LNCAP (cell line): ENCODE results near the gene UFL1.

Source experiments
- TF ChIP-seq, protein P1 (sequence below): fragments of 450-650 bp; IDR thresholded peaks from 2 replicates; pipeline ENCODE4 v1.5.1; 2017; ENCODE audit warnings: mild to moderate bottlenecking

Gene UFL1

DNA sequence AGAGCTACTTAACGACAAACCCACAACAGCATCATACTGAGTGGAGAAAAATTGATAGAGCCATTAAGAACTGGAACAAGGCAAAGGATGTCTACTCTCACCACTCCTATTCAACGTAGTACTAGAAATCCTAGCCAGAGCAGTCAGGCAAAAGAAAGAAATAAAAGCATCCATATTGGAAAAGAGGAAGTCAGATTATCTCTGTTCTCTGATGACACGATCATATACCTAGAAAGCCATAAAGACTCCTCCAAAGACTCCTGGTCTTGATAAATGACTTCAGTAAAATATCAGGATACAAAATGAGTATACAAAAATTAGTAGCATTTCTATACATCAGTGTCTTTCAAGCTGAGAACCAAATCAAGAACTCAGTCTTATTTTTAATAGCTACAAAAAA is 24.3 kb downstream of the UFL1 start:
- TF ChIP-seq, protein P1, sequence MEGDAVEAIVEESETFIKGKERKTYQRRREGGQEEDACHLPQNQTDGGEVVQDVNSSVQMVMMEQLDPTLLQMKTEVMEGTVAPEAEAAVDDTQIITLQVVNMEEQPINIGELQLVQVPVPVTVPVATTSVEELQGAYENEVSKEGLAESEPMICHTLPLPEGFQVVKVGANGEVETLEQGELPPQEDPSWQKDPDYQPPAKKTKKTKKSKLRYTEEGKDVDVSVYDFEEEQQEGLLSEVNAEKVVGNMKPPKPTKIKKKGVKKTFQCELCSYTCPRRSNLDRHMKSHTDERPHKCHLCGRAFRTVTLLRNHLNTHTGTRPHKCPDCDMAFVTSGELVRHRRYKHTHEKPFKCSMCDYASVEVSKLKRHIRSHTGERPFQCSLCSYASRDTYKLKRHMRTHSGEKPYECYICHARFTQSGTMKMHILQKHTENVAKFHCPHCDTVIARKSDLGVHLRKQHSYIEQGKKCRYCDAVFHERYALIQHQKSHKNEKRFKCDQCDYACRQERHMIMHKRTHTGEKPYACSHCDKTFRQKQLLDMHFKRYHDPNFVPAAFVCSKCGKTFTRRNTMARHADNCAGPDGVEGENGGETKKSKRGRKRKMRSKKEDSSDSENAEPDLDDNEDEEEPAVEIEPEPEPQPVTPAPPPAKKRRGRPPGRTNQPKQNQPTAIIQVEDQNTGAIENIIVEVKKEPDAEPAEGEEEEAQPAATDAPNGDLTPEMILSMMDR: no peak

DNA sequence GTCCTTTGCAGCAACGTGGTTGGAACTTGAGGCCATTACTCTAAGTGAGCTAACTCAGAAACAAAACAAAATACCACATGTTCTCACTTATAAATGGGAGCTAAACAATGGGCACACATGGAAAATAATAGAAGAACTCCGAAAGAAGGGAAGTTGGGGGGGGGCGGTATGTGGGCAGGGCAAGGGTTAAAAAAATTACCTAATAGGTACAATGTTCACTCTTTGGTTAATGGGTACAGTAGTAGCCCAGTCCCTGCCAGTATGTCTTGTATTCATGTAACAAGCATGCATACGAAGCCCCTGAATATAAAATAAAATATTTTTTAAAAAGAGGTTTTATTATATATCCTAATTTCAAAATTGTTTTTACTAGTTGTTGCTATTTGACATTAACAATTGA is 26.0 kb downstream of the UFL1 start:
- TF ChIP-seq, protein P1: no peak

DNA sequence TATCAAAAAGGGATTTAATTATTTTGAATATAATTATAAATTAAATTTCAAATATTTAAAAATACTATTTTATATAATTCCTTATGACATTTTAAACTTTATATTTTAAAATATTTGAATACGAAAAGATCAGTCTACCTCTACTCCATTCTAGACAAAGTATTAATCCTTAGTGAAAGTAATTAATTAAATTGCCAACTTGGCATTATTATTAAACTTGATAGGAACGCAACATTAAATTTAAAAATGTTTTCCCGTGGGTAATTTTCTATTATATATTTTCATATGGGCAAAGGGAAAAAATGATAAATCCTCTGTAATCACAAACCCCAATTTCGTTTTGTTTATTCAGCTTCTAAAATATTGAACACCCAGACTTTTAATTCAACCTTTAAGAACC is 33.0 kb downstream of the UFL1 start:
- TF ChIP-seq, protein P1: no peak

DNA sequence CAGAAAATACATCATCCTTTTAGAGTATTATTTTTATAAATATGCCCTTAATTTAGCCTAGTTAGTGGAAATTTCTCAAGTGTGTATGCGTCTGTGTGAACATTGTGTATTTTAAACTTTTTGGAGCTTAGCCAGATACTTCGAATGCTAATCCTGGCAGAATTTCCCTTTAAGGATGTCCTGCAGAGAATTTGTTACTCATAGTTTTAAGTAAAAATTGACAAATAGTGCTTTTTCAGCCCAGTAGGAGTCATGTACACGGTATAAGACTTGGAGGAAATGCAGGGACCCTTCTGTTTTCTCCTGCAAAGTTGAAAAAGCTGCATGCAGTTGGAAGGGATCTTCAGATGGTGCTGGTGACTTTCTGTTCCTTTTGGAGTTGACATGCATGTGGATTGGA is 41.3 kb downstream of the UFL1 start, which contains the start of gene FHL5:
Gene FHL5 (plus strand): TSS at position 243 of the 400 bp plus-strand sequence. CDS start 40,486 bp downstream, outside the sequence.
- TF ChIP-seq, protein P1: no peak

DNA sequence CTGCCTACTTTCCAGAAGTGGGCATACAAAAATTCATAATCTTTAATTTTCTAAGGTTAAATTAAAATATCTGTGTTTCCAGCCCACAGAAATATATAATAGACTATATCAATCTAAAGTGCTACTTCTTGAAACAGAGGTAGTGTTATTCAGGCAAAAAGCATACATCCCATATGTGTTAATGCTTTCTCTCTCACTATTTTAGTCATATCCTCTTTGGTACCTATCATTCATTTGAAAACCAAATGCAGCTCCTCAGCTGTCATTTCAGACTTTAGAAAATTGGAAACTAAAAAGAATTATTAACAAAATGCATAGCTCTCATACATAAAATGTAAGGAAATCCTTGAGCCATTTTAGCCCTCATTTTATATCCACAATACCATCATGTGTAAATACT is 42.2 kb downstream of the UFL1 start:
- TF ChIP-seq, protein P1: no peak

DNA sequence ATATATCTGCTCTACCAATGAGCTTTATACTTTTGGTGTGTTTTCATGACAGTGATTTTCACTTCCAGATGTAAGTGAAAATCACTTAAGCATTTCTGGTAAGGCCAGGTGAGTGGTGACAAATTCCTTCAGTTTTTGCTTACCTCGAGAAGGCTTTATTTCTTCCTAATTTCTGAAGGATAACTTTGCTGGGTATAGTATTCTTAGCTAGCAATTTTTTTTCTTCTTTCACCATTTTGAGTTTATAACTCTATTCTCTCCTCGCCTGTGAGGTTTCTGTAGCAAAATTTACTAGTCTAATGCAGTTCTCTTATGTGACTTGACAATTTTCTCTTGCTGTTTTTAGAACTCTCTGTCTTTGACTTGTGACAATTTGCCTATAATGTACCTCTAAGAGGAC is 48.4 kb downstream of the UFL1 start:
- TF ChIP-seq, protein P1: no peak

DNA sequence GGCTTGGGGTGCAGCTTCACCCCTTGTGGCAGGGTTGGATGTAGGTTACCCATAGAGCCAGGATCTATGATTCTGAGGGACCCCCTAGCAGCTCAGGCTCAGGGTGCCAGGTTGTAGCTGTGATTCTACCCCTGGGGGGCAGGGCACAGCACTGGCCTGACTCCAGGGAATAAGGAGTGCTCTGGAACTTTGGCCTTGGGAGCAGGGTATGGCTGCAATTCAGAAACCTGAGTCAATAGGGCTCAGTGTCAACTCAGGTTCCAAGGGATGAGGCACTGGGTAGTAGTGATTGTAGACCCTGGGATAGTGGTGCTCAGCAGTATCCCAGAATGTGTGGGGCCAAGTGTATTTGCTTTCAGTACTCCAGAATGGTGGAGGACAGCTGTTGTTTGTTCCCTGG is 49.9 kb downstream of the UFL1 start:
- TF ChIP-seq, protein P1: no peak

DNA sequence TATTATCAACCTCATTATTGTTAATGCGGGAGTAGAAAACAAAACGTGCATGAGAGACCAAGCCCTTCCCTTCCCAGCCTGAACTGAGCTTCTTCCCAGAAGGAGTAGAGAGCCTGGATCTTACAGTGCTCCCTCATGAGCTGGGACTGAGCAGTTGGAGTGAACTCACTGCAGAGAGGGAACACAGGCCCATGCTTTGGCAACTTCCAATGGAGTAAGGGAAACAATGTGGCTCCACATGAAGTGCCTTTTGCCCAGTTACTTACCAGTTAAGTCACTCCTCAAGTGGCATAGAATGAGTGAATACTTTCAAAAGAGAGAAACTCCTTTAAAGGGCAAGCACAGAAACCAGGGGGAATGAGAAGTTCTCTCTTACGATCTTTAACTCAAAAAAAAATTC is 53.8 kb downstream of the UFL1 start:
- TF ChIP-seq, protein P1: no peak
